HepG2 (cell line): Measurements from ENCODE around the gene DUS1L. TPM values are rescaled to one million over a fixed set of nuclear protein-coding genes. Genes with fewer than 3 reads are reported as not detected.

Source experiments
- ASH2L ChIP-seq: fragments of 300-600, 200-600 bp; sonication (generic); IDR thresholded peaks from 2 replicates; pipeline ENCODE4 v1.7.0; 2017; ENCODE audit warnings: low read depth, mild to moderate bottlenecking, moderate library complexity, mixed read lengths, low read length; ENCODE audit not compliant: insufficient read length
- CHD2 ChIP-seq: IDR thresholded peaks from 2 replicates; pipeline ENCODE4 v1.6.1; 2011; ENCODE audit warnings: low read depth, low read length, improper control_type of control experiment
- DNMT3B ChIP-seq: conservative IDR thresholded peaks from 2 replicates; pipeline ENCODE4 v1.6.1; 2016; ENCODE audit warnings: missing biosample characterization, control low read depth
- HES4 ChIP-seq: sonication (generic); formaldehyde crosslinking; IDR thresholded peaks from 2 replicates; pipeline ENCODE4 v1.9.0; 2021; ENCODE audit warnings: mild to moderate bottlenecking, missing genetic modification reagents, borderline replicate concordance
- KDM2A ChIP-seq: sonication (generic); formaldehyde crosslinking; IDR thresholded peaks from 2 replicates; pipeline ENCODE4 v1.4.0; 2020; ENCODE audit warnings: low read depth, missing genetic modification reagents, borderline replicate concordance
- MYNN ChIP-seq: sonication (generic); formaldehyde crosslinking; IDR thresholded peaks from 2 replicates; pipeline ENCODE4 v1.4.0; 2020; ENCODE audit warnings: mild to moderate bottlenecking, low read depth, missing genetic modification reagents
- NFATC3 ChIP-seq: sonication (generic); formaldehyde crosslinking; IDR thresholded peaks from 2 replicates; pipeline ENCODE4 v1.5.1; 2020; ENCODE audit warnings: mild to moderate bottlenecking, missing genetic modification reagents
- NFKB2 ChIP-seq: sonication (generic); formaldehyde crosslinking; IDR thresholded peaks from 2 replicates; pipeline ENCODE4 v1.4.0; 2020; ENCODE audit warnings: missing genetic modification reagents, borderline replicate concordance
- PHB2 ChIP-seq: fragments of 450-650 bp; IDR thresholded peaks from 2 replicates; pipeline ENCODE4 v1.6.1; 2018; ENCODE audit not compliant: partially characterized antibody
- POGK ChIP-seq: sonication (generic); formaldehyde crosslinking; conservative IDR thresholded peaks from 2 replicates; pipeline ENCODE4 v1.8.0; 2022; ENCODE audit warnings: mild to moderate bottlenecking, moderate library complexity, missing genetic modification reagents
- PPARG ChIP-seq: conservative IDR thresholded peaks from 2 replicates; pipeline ENCODE4 v1.6.1; 2016; ENCODE audit warnings: missing biosample characterization, missing genetic modification reagents
- PRPF4 ChIP-seq: fragments of 200-400 bp; formaldehyde crosslinking; IDR thresholded peaks from 2 replicates; pipeline ENCODE4 v1.6.1; 2016; ENCODE audit warnings: low read length, low read depth; ENCODE audit not compliant: poor library complexity, severe bottlenecking
- RAD21 ChIP-seq: fragments of 450-650 bp; formaldehyde crosslinking; IDR thresholded peaks from 2 replicates; pipeline ENCODE4 v1.5.0; 2020; ENCODE audit warnings: mild to moderate bottlenecking
- RFXANK ChIP-seq: IDR thresholded peaks from 2 replicates; pipeline ENCODE4 v1.6.1; 2016
- SNAPC2 ChIP-seq: sonication (generic); formaldehyde crosslinking; IDR thresholded peaks from 2 replicates; pipeline ENCODE4 v1.8.1; 2022; ENCODE audit warnings: mild to moderate bottlenecking, missing genetic modification reagents
- THAP11 ChIP-seq: IDR thresholded peaks from 2 replicates; pipeline ENCODE4 v1.6.1; 2016; ENCODE audit warnings: missing biosample characterization, missing genetic modification reagents
- ZBTB33 ChIP-seq: sonication (generic); formaldehyde crosslinking; IDR thresholded peaks from 2 replicates; pipeline ENCODE4 v1.4.0; 2020; ENCODE audit warnings: missing genetic modification reagents
- ZFP91 ChIP-seq: sonication (generic); formaldehyde crosslinking; IDR thresholded peaks from 2 replicates; pipeline ENCODE4 v1.9.0; 2022; ENCODE audit warnings: missing genetic modification reagents, mild to moderate bottlenecking, borderline replicate concordance
- ZNF232 ChIP-seq: sonication (generic); formaldehyde crosslinking; IDR thresholded peaks from 2 replicates; pipeline ENCODE4 v1.4.0; 2020; ENCODE audit warnings: missing genetic modification reagents, borderline replicate concordance
- ZNF263 ChIP-seq: sonication (generic); formaldehyde crosslinking; IDR thresholded peaks from 2 replicates; pipeline ENCODE4 v1.4.0; 2020; ENCODE audit warnings: missing genetic modification reagents
- ZNF383 ChIP-seq: sonication (generic); formaldehyde crosslinking; IDR thresholded peaks from 2 replicates; pipeline ENCODE4 v1.4.0; 2020; ENCODE audit warnings: missing genetic modification reagents, mild to moderate bottlenecking, borderline replicate concordance
- ZNF556 ChIP-seq: sonication (generic); formaldehyde crosslinking; IDR thresholded peaks from 2 replicates; pipeline ENCODE4 v1.4.0; 2020; ENCODE audit warnings: mild to moderate bottlenecking, missing genetic modification reagents, borderline replicate concordance
- ZNF709 ChIP-seq: sonication (generic); formaldehyde crosslinking; IDR thresholded peaks from 2 replicates; pipeline ENCODE4 v1.5.0; 2020; ENCODE audit warnings: mild to moderate bottlenecking, missing genetic modification reagents
- ZNF720 ChIP-seq: sonication (generic); formaldehyde crosslinking; IDR thresholded peaks from 2 replicates; pipeline ENCODE4 v1.4.0; 2020; ENCODE audit warnings: missing genetic modification reagents
- ZSCAN21 ChIP-seq: sonication (generic); formaldehyde crosslinking; IDR thresholded peaks from 2 replicates; pipeline ENCODE4 v1.8.0; 2022; ENCODE audit warnings: mild to moderate bottlenecking, missing genetic modification reagents, moderate library complexity, borderline replicate concordance
- polyA plus RNA-seq, 8 experiments: library from polyadenylated mRNA; depleted of rRNA in 3 of 8; stranded (reverse) in 7 of 8; unstranded in 1 of 8; fragments of >200 nt; fragmentation: Illumina TruSeq in 4 of 8; extraction: Trizol in 4 of 8; gene quantifications; 2 replicates each; pipeline versions ENCODE4 v1.2.1 to v1.2.3, GENCODE V29; 2011 to 2016; ENCODE audit warnings: low read depth in 4 of 8, missing spikeins in 1 of 8, mixed read lengths in 1 of 8; ENCODE audit not compliant: insufficient read depth in 1 of 8
- total RNA-seq, 5 experiments: library from RNA; depleted of rRNA; stranded (reverse); fragments of >200 nt; fragmentation: Illumina TruSeq; extraction: Trizol; gene quantifications; 2 replicates each; pipeline ENCODE4 v1.2.3, GENCODE V29; 2016; ENCODE audit warnings: low read depth in 1 of 5

The DUS1L gene
- total and polyA plus RNA-seq, 2 of the 13 experiments (the other 11 are each of a cell fraction or from before 2014, with no cell fraction given) = 81.0 to 109 TPM

GRCh38 chr17:82051776-82052637, 13.6 kb downstream of the DUS1L start, which contains the start of the genes GPS1 and RFNG (continued):
- peak; percentile 62; the same call in 1 of the 2 replicates for TF ChIP-seq HES4 (CRISPR knock-in tag)
- no peak for TF ChIP-seq DNMT3B (CRISPR knock-in tag)
- peak; percentile 15; the same call in 1 of the 2 replicates for TF ChIP-seq POGK
- TF ChIP-seq ZNF709 = 0 out of 2 replicates have a peak, but pooled peaks have one; percentile 25
- TF ChIP-seq RFXANK (CRISPR knock-in tag) = 0 out of 2 replicates have a peak, but pooled peaks have one; percentile 38
- no peak for TF ChIP-seq MYNN (CRISPR knock-in tag)
- TF ChIP-seq SNAPC2 (CRISPR knock-in tag) = no peak
- peak; percentile 60; the same call in 1 of the 2 replicates for TF ChIP-seq KDM2A (CRISPR knock-in tag)
- TF ChIP-seq NFATC3 (CRISPR knock-in tag) = no peak
- TF ChIP-seq RAD21 (CRISPR knock-in tag) = peak; percentile 54; the same call in 1 of the 2 replicates
- no peak for TF ChIP-seq PHB2
- TF ChIP-seq PPARG (CRISPR knock-in tag) = no peak
- no peak for TF ChIP-seq ZNF383 (CRISPR knock-in tag)
- TF ChIP-seq NFKB2 (CRISPR knock-in tag) = 0 out of 2 replicates have a peak, but pooled peaks have one; percentile 2
- no peak for TF ChIP-seq ZBTB33 (CRISPR knock-in tag)
- TF ChIP-seq ZNF720 = no peak
- no peak for TF ChIP-seq PRPF4
- TF ChIP-seq ZNF263 (CRISPR knock-in tag) = 0 out of 2 replicates have a peak, but pooled peaks have one; percentile 48
- TF ChIP-seq ZSCAN21 (CRISPR knock-in tag) = peak; percentile 50; the same call in 1 of the 2 replicates
- no peak for TF ChIP-seq ZNF556 (CRISPR knock-in tag)
- no peak for TF ChIP-seq ZNF232 (CRISPR knock-in tag)
- TF ChIP-seq ASH2L = no peak
- TF ChIP-seq ZFP91 (CRISPR knock-in tag) = peak; percentile 99
- TF ChIP-seq THAP11 (CRISPR knock-in tag) = peak; percentile 90
- no peak for TF ChIP-seq CHD2
